ENCODE results near the gene SDHD.

- TF ChIP-seq SMARCA4 (IDR thresholded peaks at IDR 0.05) (no peak), NFATC3 (IDR thresholded peaks at IDR 0.05) (no peak), CBX8 (IDR thresholded peaks at IDR 0.05; ENCODE audit: borderline replicate concordance, extremely low read depth, low read depth, low read length, poor library complexity, severe bottlenecking) (no peak), ZNF511 (CRISPR knock-in tag; IDR thresholded peaks at IDR 0.05) (no peak), RREB1 (CRISPR knock-in tag; IDR thresholded peaks at IDR 0.05) (no peak), CTCF (IDR thresholded peaks at IDR 0.05 in 2 of 3, conservative IDR thresholded peaks at IDR 0.05 in 1 of 3; ENCODE audit: insufficient read depth in 2 of 3, low read depth in 1 of 3, low read length in 3 of 3) (no peak), PHF21A (IDR thresholded peaks at IDR 0.05; ENCODE audit: borderline replicate concordance, low read depth) (no peak), STAT5B (CRISPR knock-in tag; IDR thresholded peaks at IDR 0.05) (no peak), SMARCB1 (IDR thresholded peaks at IDR 0.05; ENCODE audit: insufficient read length, low read depth) (no peak), DLX4 (CRISPR knock-in tag; IDR thresholded peaks at IDR 0.05) (no peak), ZNF384 (IDR thresholded peaks at IDR 0.05; ENCODE audit: low read depth, low read length) (no peak), ATF2 (CRISPR knock-in tag; IDR thresholded peaks at IDR 0.05) (no peak), ZBTB8A (IDR thresholded peaks at IDR 0.05; ENCODE audit: partially characterized antibody) (no peak)
Measured at GRCh38 chr11:112115386-112115785, 28.7 kb downstream of the SDHD start.

Measured in K562 (cell line).